Measurements from ENCODE around the gene VEZF1. TPM values are rescaled to one million over a fixed set of nuclear protein-coding genes. Genes with fewer than 3 reads are reported as not detected.

Gene VEZF1
- total RNA-seq, 1 experiment from 2014 or later, result 77.7 TPM

DNA sequence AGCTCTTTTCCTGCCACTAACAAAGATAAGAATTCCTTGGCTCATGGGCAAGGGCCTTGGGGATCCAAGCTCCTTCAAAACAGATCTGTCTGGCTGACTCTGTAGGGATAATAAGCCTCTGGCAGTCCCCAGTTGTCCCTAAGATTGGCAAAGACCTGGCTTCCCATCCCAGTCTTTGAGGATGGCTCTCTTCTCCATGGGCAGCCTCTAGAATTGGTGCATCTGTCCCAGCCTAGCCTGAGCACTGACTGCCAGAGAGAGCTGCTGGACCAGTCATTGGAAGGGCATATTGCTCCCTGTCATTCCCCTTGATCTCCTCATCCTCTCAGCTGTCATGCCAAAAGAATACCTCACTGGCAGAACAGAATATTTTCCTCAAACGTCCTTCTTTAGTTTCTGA lies 19.6 kb downstream of the VEZF1 start:
- DNase-seq (ENCODE audit: low spot score), result no peak
- no TSS peak for BruUV-seq (replicated peaks)
- ChIA-PET POLR2A (ENCODE audit: low non-redundant PET) (interaction anchor here (0.7 kb wide), 1 partner anchor 123 kb away, joined by 3 read pairs; no protein-coding TSS in a partner anchor), CTCF (interaction anchor here (0.6 kb wide), 1 partner anchor 76 kb away, joined by 3 read pairs; no protein-coding TSS in a partner anchor)
- TF ChIP-seq CTCF (conservative IDR thresholded peaks at IDR 0.05; ENCODE audit: low read depth, low read length), result no peak
- TF ChIP-seq EZH2 (IDR thresholded peaks at IDR 0.05; ENCODE audit: borderline replicate concordance, low read depth, low read length, poor library complexity, severe bottlenecking), result no peak
- peaks cover 21% of the 10 kb centered on the region for H3K4me1 ChIP-seq (ENCODE audit: insufficient read depth, low read length, poor library complexity, severe bottlenecking)
- H3K4me3 ChIP-seq (ENCODE audit: low read depth, low read length, poor library complexity, severe bottlenecking), result no peak overlapping the region
- H3K36me3 ChIP-seq (ENCODE audit: insufficient read depth, low read length, poor library complexity, severe bottlenecking), result peaks cover 10% of the 10 kb centered on the region
- no peaks in the 10 kb centered on the region for H3K27me3 ChIP-seq (replicated peaks; ENCODE audit: insufficient read depth, low read depth, low read length, poor library complexity)
- no peak overlapping the region for H3K27ac ChIP-seq (ENCODE audit: low read depth, low read length, poor library complexity, severe bottlenecking)
- intact Hi-C loops (cut with micrococcal nuclease; ENCODE audit: unreplicated experiment), result no loop called here
- H3K9me3 ChIP-seq (ENCODE audit: low read depth, low read length, poor library complexity, severe bottlenecking), result no peaks in the 10 kb centered on the region

- BruUV-seq (replicated peaks), result no TSS peak
- H3K4me3 ChIP-seq (ENCODE audit: low read depth, low read length, poor library complexity, severe bottlenecking), result no peak overlapping the region
- H3K9me3 ChIP-seq (ENCODE audit: low read depth, low read length, poor library complexity, severe bottlenecking), result no peaks in the 10 kb centered on the region
- H3K27ac ChIP-seq (ENCODE audit: low read depth, low read length, poor library complexity, severe bottlenecking), result no peak overlapping the region
- CTCF ChIA-PET, result no interaction called here
- no peaks in the 10 kb centered on the region for H3K27me3 ChIP-seq (replicated peaks; ENCODE audit: insufficient read depth, low read depth, low read length, poor library complexity)
- intact Hi-C loops (cut with micrococcal nuclease; ENCODE audit: unreplicated experiment), result no loop called here
- no peak for DNase-seq (ENCODE audit: low spot score)
- no peaks in the 10 kb centered on the region for H3K36me3 ChIP-seq (ENCODE audit: insufficient read depth, low read length, poor library complexity, severe bottlenecking)
- POLR2A ChIA-PET (ENCODE audit: low non-redundant PET), result no interaction called here
- no peak for TF ChIP-seq EZH2 (IDR thresholded peaks at IDR 0.05; ENCODE audit: borderline replicate concordance, low read depth, low read length, poor library complexity, severe bottlenecking)
- TF ChIP-seq CTCF (conservative IDR thresholded peaks at IDR 0.05; ENCODE audit: low read depth, low read length), result no peak
- H3K4me1 ChIP-seq (ENCODE audit: insufficient read depth, low read length, poor library complexity, severe bottlenecking), result peaks cover 16% of the 10 kb centered on the region
Observed at GRCh38 chr17:57966875-57967274, 21.2 kb downstream of the VEZF1 start.

GRCh38 chr17:57966246-57966645 lies 21.8 kb downstream of the VEZF1 start:
- no TSS peak for BruUV-seq (replicated peaks)
- H3K9me3 ChIP-seq (ENCODE audit: low read depth, low read length, poor library complexity, severe bottlenecking), result no peaks in the 10 kb centered on the region
- no peak overlapping the region for H3K27ac ChIP-seq (ENCODE audit: low read depth, low read length, poor library complexity, severe bottlenecking)
- no peaks in the 10 kb centered on the region for H3K27me3 ChIP-seq (replicated peaks; ENCODE audit: insufficient read depth, low read depth, low read length, poor library complexity)
- no peak for DNase-seq (ENCODE audit: low spot score)
- no peaks in the 10 kb centered on the region for H3K36me3 ChIP-seq (ENCODE audit: insufficient read depth, low read length, poor library complexity, severe bottlenecking)
- ChIA-PET POLR2A (ENCODE audit: low non-redundant PET) (no interaction called here), CTCF (no interaction called here)
- intact Hi-C loops (cut with micrococcal nuclease; ENCODE audit: unreplicated experiment), result no loop called here
- peaks cover 10% of the 10 kb centered on the region for H3K4me1 ChIP-seq (ENCODE audit: insufficient read depth, low read length, poor library complexity, severe bottlenecking)
- H3K4me3 ChIP-seq (ENCODE audit: low read depth, low read length, poor library complexity, severe bottlenecking), result no peak overlapping the region
- TF ChIP-seq CTCF (conservative IDR thresholded peaks at IDR 0.05; ENCODE audit: low read depth, low read length), result no peak
- TF ChIP-seq EZH2 (IDR thresholded peaks at IDR 0.05; ENCODE audit: borderline replicate concordance, low read depth, low read length, poor library complexity, severe bottlenecking), result no peak

Measured in A673 (cell line).